ENCODE data around the gene TMEM94. TPM values are rescaled to one million over a fixed set of nuclear protein-coding genes. Genes with fewer than 3 reads are reported as not detected.

The TMEM94 gene
- total and polyA plus RNA-seq, 9 of the 15 experiments (the other 6 are each of a cell fraction or from before 2014, with no cell fraction given) = 0.35 to 48.1 (median 14.4) TPM

DNA sequence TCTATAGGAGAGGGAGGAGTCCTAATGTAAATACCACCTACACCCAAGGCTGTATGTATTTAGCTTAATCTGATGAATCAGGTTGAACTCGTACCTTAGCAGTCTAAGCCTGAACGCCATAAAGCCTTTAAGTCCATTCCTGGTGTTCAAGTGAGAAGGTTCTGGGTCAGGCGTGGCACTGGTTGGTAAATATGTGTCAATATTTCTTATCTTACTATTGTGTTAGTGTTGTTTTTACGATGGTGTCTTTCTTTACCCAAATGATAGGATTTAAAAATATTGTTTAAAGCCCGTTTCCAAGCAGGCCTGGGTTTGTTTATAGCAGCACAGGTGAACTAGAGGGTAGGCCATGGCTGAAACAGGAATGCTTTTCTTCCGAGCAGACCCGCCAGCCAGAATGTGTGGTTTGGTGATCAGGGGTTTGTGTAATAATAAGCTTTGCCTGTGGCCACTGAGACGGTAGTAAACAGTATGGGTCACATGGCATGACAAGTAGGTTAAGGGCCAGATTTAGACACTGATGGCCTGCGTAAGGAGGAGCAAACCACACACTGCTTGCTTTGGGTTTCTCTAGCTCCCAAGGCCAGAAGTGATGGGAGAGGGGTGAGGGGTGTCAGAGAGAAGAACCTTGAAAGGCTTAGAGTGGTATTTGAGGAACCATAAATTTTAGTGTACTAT lies 3.3 kb downstream of the TMEM94 start:
- intact Hi-C loops (cut with micrococcal nuclease) = no loop called here
- no TSS peak for BruUV-seq (replicated peaks)
- Histone ChIP-seq H3K9me3 (replicated peaks; ENCODE audit: control insufficient read depth, insufficient read depth, low read depth, low read length) (no peaks in the 10 kb centered on the region), H3K4me2 (ENCODE audit: insufficient read depth, low read length) (no peak overlapping the region; the same call in 1 of the 2 replicates), H3K27me3 (ENCODE audit: control insufficient read depth in 2 of 2, insufficient read depth in 2 of 2, low read length in 2 of 2) (no peaks in the 10 kb centered on the region), H2AFZ (ENCODE audit: low read depth, low read length) (no peak overlapping the region), H3K9ac (ENCODE audit: insufficient read depth in 1 of 2, low read depth in 2 of 2, low read length in 2 of 2) (no peak overlapping the region), H3K4me3 (no peak overlapping the region), H4K20me1 (replicated peaks; ENCODE audit: control insufficient read depth, insufficient read depth, low read length) (no peaks in the 10 kb centered on the region), H3K27ac (ENCODE audit: extremely low read depth, low read depth, low read length) (no peak overlapping the region), H3K4me1 (replicated peaks in 1 of 2; ENCODE audit: control insufficient read depth in 2 of 2, insufficient read depth in 2 of 2, low read length in 2 of 2) (peaks cover 16 to 17% of the 10 kb centered on the region in 2 experiments; a peak in 4 of 5 replicates), H3K79me2 (ENCODE audit: control insufficient read depth, insufficient read depth, low read length) (peaks cover 15% of the 10 kb centered on the region), H3K9me1 (ENCODE audit: control insufficient read depth, insufficient read depth, low read length) (no peaks in the 10 kb centered on the region), H3K36me3 (ENCODE audit: control insufficient read depth, insufficient read depth, low read length) (no peaks in the 10 kb centered on the region)
- WGBS (ENCODE audit: insufficient coverage, low coverage, missing lambda C conversion rate) = 35% methylated on average over 9 of the region's 9 CpGs
- no peak for ATAC-seq
- no peak for FAIRE-seq
- in situ Hi-C loops (cut with MboI) = no loop called here
- ChIA-PET POLR2A (interaction anchor here (0.6 to 1.3 kb wide), 4 partner anchors 8 to 190 kb away, joined by 3 read pairs; no protein-coding TSS in a partner anchor), CTCF (ENCODE audit: low intra/inter-chr PET ratio) (interaction anchor here (0.7 kb wide), 1 partner anchor 78 kb away, joined by 5 read pairs; no protein-coding TSS in a partner anchor)
- no peak for DNase-seq (ENCODE audit: extremely low read depth in 1 of 4, low spot score in 3 of 4)
- no peak for TF ChIP-seq ZNF24 (IDR thresholded peaks at IDR 0.05)
- TF ChIP-seq HMBOX1 (IDR thresholded peaks at IDR 0.05) = peak; percentile 55
- TF ChIP-seq SREBF1 (IDR thresholded peaks at IDR 0.05; ENCODE audit: borderline replicate concordance, low read depth, low read length) = no peak
- TF ChIP-seq ZFX (CRISPR knock-in tag; IDR thresholded peaks at IDR 0.05) = peak; percentile 33; the same call in 1 of the 2 replicates
- peak in 1 of 2 experiments; percentile 46; a peak in 1 of 4 replicates for TF ChIP-seq RCOR1 (IDR thresholded peaks at IDR 0.05; ENCODE audit: borderline replicate concordance in 1 of 2, low read depth in 2 of 2, low read length in 2 of 2)
- TF ChIP-seq NRF1 (conservative IDR thresholded peaks at IDR 0.05 in 1 of 2, IDR thresholded peaks at IDR 0.05 in 1 of 2) = peak; percentile 30 to 45; a peak in 2 of 4 replicates
- no peak for TF ChIP-seq EGR1 (conservative IDR thresholded peaks at IDR 0.05)
- no peak for TF ChIP-seq POLR2AphosphoS5 (IDR thresholded peaks at IDR 0.05; ENCODE audit: control insufficient read depth, insufficient read depth, low read depth, low read length)
- peak; percentile 26; the same call in 1 of the 2 replicates for TF ChIP-seq RAD51 (IDR thresholded peaks at IDR 0.05; ENCODE audit: borderline replicate concordance, low read depth)
- TF ChIP-seq, protein P1, sequence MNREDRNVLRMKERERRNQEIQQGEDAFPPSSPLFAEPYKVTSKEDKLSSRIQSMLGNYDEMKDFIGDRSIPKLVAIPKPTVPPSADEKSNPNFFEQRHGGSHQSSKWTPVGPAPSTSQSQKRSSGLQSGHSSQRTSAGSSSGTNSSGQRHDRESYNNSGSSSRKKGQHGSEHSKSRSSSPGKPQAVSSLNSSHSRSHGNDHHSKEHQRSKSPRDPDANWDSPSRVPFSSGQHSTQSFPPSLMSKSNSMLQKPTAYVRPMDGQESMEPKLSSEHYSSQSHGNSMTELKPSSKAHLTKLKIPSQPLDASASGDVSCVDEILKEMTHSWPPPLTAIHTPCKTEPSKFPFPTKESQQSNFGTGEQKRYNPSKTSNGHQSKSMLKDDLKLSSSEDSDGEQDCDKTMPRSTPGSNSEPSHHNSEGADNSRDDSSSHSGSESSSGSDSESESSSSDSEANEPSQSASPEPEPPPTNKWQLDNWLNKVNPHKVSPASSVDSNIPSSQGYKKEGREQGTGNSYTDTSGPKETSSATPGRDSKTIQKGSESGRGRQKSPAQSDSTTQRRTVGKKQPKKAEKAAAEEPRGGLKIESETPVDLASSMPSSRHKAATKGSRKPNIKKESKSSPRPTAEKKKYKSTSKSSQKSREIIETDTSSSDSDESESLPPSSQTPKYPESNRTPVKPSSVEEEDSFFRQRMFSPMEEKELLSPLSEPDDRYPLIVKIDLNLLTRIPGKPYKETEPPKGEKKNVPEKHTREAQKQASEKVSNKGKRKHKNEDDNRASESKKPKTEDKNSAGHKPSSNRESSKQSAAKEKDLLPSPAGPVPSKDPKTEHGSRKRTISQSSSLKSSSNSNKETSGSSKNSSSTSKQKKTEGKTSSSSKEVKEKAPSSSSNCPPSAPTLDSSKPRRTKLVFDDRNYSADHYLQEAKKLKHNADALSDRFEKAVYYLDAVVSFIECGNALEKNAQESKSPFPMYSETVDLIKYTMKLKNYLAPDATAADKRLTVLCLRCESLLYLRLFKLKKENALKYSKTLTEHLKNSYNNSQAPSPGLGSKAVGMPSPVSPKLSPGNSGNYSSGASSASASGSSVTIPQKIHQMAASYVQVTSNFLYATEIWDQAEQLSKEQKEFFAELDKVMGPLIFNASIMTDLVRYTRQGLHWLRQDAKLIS (CRISPR knock-in tag; IDR thresholded peaks at IDR 0.05) = no peak
- no peak for TF ChIP-seq HMG20B (CRISPR knock-in tag; IDR thresholded peaks at IDR 0.05)
- TF ChIP-seq CAMTA2 (CRISPR knock-in tag; conservative IDR thresholded peaks at IDR 0.05) = no peak
- TF ChIP-seq, protein P2, sequence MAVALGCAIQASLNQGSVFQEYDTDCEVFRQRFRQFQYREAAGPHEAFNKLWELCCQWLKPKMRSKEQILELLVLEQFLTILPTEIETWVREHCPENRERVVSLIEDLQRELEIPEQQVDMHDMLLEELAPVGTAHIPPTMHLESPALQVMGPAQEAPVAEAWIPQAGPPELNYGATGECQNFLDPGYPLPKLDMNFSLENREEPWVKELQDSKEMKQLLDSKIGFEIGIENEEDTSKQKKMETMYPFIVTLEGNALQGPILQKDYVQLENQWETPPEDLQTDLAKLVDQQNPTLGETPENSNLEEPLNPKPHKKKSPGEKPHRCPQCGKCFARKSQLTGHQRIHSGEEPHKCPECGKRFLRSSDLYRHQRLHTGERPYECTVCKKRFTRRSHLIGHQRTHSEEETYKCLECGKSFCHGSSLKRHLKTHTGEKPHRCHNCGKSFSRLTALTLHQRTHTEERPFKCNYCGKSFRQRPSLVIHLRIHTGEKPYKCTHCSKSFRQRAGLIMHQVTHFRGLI (CRISPR knock-in tag; IDR thresholded peaks at IDR 0.05) = no peak
- no peak for TF ChIP-seq E2F3 (CRISPR knock-in tag; IDR thresholded peaks at IDR 0.05)
- TF ChIP-seq NFE2L1 (tag; IDR thresholded peaks at IDR 0.05; ENCODE audit: borderline replicate concordance, low read depth) = no peak
- TF ChIP-seq GABPA (tag; conservative IDR thresholded peaks at IDR 0.05; ENCODE audit: low read depth) = no peak
- no peak for TF ChIP-seq RUNX1 (IDR thresholded peaks at IDR 0.05; ENCODE audit: low read depth)
